BLaER1 (cell line): ENCODE measurements around the gene CYP3A7.
"Not testable (repeated sequence)": the region's sequence is repeated elsewhere in the genome, so short reads cannot be mapped to it uniquely, and the experiment has no call there.

ENCODE experiments used
- H3K27ac ChIP-seq: shearing (Covaris generic); formaldehyde crosslinking; 2 replicates; pipeline ENCODE4 v1.8.1; 2022
- H3K27me3 ChIP-seq: shearing (Covaris generic); formaldehyde crosslinking; 2 replicates; pipeline ENCODE4 v1.8.1; 2022
- H3K36me3 ChIP-seq: shearing (Covaris generic); formaldehyde crosslinking; 2 replicates; pipeline ENCODE4 v1.8.1; 2022
- H3K4me1 ChIP-seq: shearing (Covaris generic); formaldehyde crosslinking; 2 replicates; pipeline ENCODE4 v1.8.1; 2022
- H3K4me2 ChIP-seq: shearing (Covaris generic); formaldehyde crosslinking; 2 replicates; pipeline ENCODE4 v1.8.1; 2022
- H3K4me3 ChIP-seq: shearing (Covaris generic); formaldehyde crosslinking; 2 replicates; pipeline ENCODE4 v1.8.1; 2022
- H3K9ac ChIP-seq: shearing (Covaris generic); formaldehyde crosslinking; 2 replicates; pipeline ENCODE4 v1.8.1; 2022
- H3K9me3 ChIP-seq: shearing (Covaris generic); formaldehyde crosslinking; 2 replicates; pipeline ENCODE4 v1.8.1; 2022
- H4K20me1 ChIP-seq: shearing (Covaris generic); formaldehyde crosslinking; 2 replicates; pipeline ENCODE4 v1.8.1; 2022
- Cebpa-rat ChIP-seq: shearing (Covaris generic); IDR thresholded peaks from 2 replicates; pipeline ENCODE4 v1.8.1; 2022

The CYP3A7 gene

GRCh38 chr7:99709260-99709659 lies 25.7 kb downstream of the CYP3A7 start:
- no peak overlapping the region for H3K27ac ChIP-seq
- no peak overlapping the region for H3K4me2 ChIP-seq
- H4K20me1 ChIP-seq = no peaks in the 10 kb centered on the region
- no peaks in the 10 kb centered on the region for H3K27me3 ChIP-seq
- H3K4me1 ChIP-seq = no peaks in the 10 kb centered on the region
- H3K9ac ChIP-seq = no peak overlapping the region
- H3K4me3 ChIP-seq = no peak overlapping the region
- no peak for TF ChIP-seq Cebpa-rat
- no peaks in the 10 kb centered on the region for H3K9me3 ChIP-seq
- no peaks in the 10 kb centered on the region for H3K36me3 ChIP-seq

DNA sequence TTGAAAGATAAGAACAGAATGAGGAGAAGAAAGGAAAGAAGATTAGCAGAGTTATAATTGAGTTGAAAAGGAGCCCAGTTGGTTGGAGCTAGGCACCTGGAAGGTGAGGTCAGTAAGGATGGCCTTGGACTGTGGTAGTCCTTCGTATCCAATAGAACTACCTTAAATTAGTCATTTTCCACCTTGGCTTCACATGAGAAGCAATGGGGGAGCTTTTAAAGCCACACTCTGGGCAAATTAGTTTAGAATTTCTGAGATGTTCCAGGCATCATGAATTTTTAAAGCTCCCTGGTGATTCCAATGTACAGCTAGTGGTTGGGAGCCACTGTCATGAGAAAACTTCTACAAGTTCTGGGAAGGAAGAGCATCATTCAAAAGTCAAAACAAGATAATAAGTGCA lies 27.9 kb downstream of the CYP3A7 start:
- Histone ChIP-seq H3K9ac (no peak overlapping the region), H3K27ac (no peak overlapping the region), H3K4me3 (no peak overlapping the region), H3K4me2 (no peak overlapping the region), H4K20me1 (no peaks in the 10 kb centered on the region), H3K36me3 (no peaks in the 10 kb centered on the region), H3K9me3 (no peaks in the 10 kb centered on the region), H3K4me1 (no peaks in the 10 kb centered on the region), H3K27me3 (no peaks in the 10 kb centered on the region)
- TF ChIP-seq Cebpa-rat = no peak

DNA sequence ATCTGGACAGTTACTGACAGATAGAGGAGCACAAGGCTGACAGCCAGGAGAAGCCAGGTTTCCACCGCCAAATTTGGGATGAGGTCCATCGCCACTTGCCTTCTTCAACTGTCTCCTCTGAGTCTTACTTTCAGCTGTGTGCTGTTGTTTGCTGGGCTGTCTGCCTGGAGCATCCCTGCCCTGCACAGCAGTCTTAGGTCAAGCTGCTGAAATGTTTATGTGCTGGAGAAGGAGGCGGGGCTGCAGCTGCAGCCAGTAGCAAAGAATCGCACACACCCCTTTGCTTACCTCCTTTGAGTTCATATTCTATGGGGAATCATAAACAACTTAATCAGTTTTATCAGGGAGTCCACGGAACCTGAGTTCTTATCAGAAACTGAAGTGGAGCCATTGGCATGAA lies 35.0 kb downstream of the CYP3A7 start:
- Histone ChIP-seq H3K27me3 (no peaks in the 10 kb centered on the region), H4K20me1 (no peaks in the 10 kb centered on the region), H3K4me1 (0 out of 2 replicates have a peak, but pooled peaks cover 4% of the 10 kb centered on the region), H3K36me3 (no peaks in the 10 kb centered on the region), H3K4me2 (no peak overlapping the region), H3K4me3 (no peak overlapping the region), H3K9me3 (no peaks in the 10 kb centered on the region), H3K9ac (no peak overlapping the region), H3K27ac (no peak overlapping the region)
- no peak for TF ChIP-seq Cebpa-rat

- H3K27me3 ChIP-seq, H3K4me2 ChIP-seq, H3K27ac ChIP-seq, H3K9me3 ChIP-seq, H3K4me3 ChIP-seq, H3K36me3 ChIP-seq, H3K9ac ChIP-seq, H4K20me1 ChIP-seq, H3K4me1 ChIP-seq: not testable (repeated sequence)
Observed at GRCh38 chr7:99698867-99699730, 35.9 kb downstream of the CYP3A7 start.

- 0 out of 2 replicates have a peak, but pooled peaks cover 4% of the 10 kb centered on the region for H3K4me1 ChIP-seq
- no peaks in the 10 kb centered on the region for H3K36me3 ChIP-seq
- no peak overlapping the region for H3K4me3 ChIP-seq
- no peak overlapping the region for H3K27ac ChIP-seq
- no peak overlapping the region for H3K4me2 ChIP-seq
- no peak overlapping the region for H3K9ac ChIP-seq
- H3K9me3 ChIP-seq = peaks cover 11% of the 10 kb centered on the region
- H3K27me3 ChIP-seq = no peaks in the 10 kb centered on the region
- no peaks in the 10 kb centered on the region for H4K20me1 ChIP-seq
- TF ChIP-seq Cebpa-rat = no peak
Observed at GRCh38 chr7:99694912-99695304, 40.1 kb downstream of the CYP3A7 start.

- Histone ChIP-seq H3K4me3 (no peak overlapping the region), H4K20me1 (no peaks in the 10 kb centered on the region), H3K9me3 (peaks cover 11% of the 10 kb centered on the region), H3K36me3 (no peaks in the 10 kb centered on the region), H3K27me3 (no peaks in the 10 kb centered on the region), H3K4me2 (no peak overlapping the region), H3K27ac (no peak overlapping the region), H3K9ac (no peak overlapping the region), H3K4me1 (0 out of 2 replicates have a peak, but pooled peaks cover 4% of the 10 kb centered on the region)
- TF ChIP-seq Cebpa-rat = no peak
Observed at GRCh38 chr7:99694201-99694911, 40.6 kb downstream of the CYP3A7 start.

DNA sequence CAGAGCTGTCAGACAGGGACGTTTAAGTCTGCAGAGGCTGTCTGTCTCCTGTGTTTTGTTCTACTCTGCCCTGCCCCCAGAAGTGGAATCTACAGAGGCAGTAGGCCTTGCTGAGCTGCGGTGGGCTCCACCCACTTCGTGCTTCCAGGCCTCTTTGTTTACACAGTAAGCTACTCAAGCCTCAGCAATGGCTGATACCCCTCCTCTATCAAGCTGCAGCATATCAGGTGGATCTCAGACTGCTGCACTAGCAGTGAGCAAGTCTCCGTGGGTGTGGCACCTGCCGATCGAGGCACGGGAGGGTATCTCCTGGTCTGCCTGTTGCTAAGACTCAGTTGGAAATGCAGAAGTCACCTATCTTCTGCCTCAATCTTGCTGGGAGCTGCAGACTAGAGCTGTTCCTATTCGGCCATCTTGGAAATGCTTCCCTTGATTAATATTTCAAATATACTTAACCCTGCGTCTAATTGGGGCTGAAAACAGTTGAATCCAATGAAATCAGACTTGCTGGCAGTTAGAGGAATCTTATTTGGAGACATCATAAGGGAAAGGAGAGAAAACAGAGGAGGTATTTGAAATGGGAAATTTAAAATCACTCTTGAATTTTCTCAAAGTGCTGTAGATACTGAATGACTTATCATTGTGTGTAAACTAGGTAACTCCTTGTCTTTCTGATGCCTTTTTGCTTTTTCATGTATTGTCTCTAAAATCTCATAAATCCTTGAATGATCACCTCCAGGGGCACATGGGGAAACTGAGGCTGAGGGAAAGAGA lies 41.4 kb downstream of the CYP3A7 start:
- Histone ChIP-seq H3K4me2 (no peak overlapping the region), H4K20me1 (no peaks in the 10 kb centered on the region), H3K27ac (no peak overlapping the region), H3K9ac (no peak overlapping the region), H3K4me3 (no peak overlapping the region), H3K36me3 (no peaks in the 10 kb centered on the region), H3K27me3 (no peaks in the 10 kb centered on the region), H3K4me1 (0 out of 2 replicates have a peak, but pooled peaks cover 4% of the 10 kb centered on the region), H3K9me3 (peaks cover 11% of the 10 kb centered on the region)
- no peak for TF ChIP-seq Cebpa-rat

- no peaks in the 10 kb centered on the region for H3K27me3 ChIP-seq
- H3K4me1 ChIP-seq = 0 out of 2 replicates have a peak, but pooled peaks cover 4% of the 10 kb centered on the region
- no peaks in the 10 kb centered on the region for H4K20me1 ChIP-seq
- H3K4me2 ChIP-seq = no peak overlapping the region
- H3K9me3 ChIP-seq = peaks cover 11% of the 10 kb centered on the region
- H3K4me3 ChIP-seq = no peak overlapping the region
- no peak for TF ChIP-seq Cebpa-rat
- no peak overlapping the region for H3K9ac ChIP-seq
- no peak overlapping the region for H3K27ac ChIP-seq
- no peaks in the 10 kb centered on the region for H3K36me3 ChIP-seq
Observed at GRCh38 chr7:99693100-99693426, 41.9 kb downstream of the CYP3A7 start.

DNA sequence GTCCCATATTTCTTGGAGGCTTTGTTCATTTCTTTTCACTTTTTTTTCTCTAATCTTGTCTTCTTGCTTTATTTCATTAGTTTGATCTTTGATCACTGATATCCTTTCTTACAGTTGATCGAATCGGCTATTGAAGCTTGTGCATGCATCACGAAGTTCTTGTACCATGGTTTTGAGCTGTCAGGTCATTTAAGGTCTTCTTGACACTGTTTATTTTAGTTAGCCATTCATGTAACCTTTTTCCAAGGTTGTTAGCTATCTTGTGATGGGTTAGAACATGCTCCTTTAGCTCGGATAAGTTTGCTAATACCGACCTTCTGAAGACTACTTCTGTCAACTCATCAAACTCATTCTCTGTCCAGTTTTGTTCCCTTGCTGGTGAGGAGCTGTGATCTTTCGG lies 42.4 kb downstream of the CYP3A7 start:
- H3K27me3 ChIP-seq, H3K4me2 ChIP-seq, H3K4me3 ChIP-seq, H4K20me1 ChIP-seq, H3K4me1 ChIP-seq, H3K9ac ChIP-seq, H3K36me3 ChIP-seq, H3K27ac ChIP-seq: not testable (repeated sequence)
- peaks cover 11% of the 10 kb centered on the region for H3K9me3 ChIP-seq

DNA sequence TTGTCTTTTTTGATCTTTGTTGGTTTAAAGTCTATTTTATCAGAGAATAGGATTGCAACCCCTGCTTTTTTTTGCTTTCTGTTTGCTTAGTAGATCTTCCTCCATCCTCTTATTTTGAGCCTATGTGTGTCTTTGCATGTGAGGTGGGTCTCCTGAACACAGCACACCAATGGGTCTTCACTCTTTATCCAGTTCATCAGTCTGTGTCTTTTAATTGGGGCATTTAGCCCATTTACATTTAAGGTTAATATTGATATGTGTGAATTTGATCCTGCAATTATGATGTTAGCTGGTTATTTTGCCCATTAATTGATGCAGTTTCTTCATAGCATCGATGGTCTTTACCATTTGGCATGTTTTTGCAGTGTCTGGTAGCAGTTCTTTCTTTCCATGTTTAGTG lies 43.3 kb downstream of the CYP3A7 start:
- not testable (repeated sequence) for H3K9ac ChIP-seq, H4K20me1 ChIP-seq, H3K4me1 ChIP-seq, H3K27ac ChIP-seq, H3K36me3 ChIP-seq, H3K27me3 ChIP-seq, H3K4me2 ChIP-seq, H3K4me3 ChIP-seq
- peaks cover 11% of the 10 kb centered on the region for H3K9me3 ChIP-seq

GRCh38 chr7:99690918-99691317 lies 44.1 kb downstream of the CYP3A7 start:
- H3K36me3 ChIP-seq, H3K27me3 ChIP-seq, H3K4me2 ChIP-seq, H4K20me1 ChIP-seq, H3K4me1 ChIP-seq, H3K4me3 ChIP-seq, H3K9ac ChIP-seq, H3K27ac ChIP-seq: not testable (repeated sequence)
- H3K9me3 ChIP-seq = peaks cover 11% of the 10 kb centered on the region

- not testable (repeated sequence) for H3K27ac ChIP-seq, H3K4me2 ChIP-seq, H4K20me1 ChIP-seq, H3K4me3 ChIP-seq, H3K4me1 ChIP-seq, H3K36me3 ChIP-seq, H3K9ac ChIP-seq, H3K9me3 ChIP-seq, H3K27me3 ChIP-seq
Observed at GRCh38 chr7:99685871-99686608, 49.0 kb downstream of the CYP3A7 start.
